ENCODE results near the gene XCL1. TPM values are rescaled to one million over a fixed set of nuclear protein-coding genes. Genes with fewer than 3 reads are reported as not detected.
A peak's percentile ranks its signal among the peaks of the same experiment; 100 is the strongest.

Gene XCL1
- total RNA-seq, 1 experiment from 2014 or later = not detected

DNA sequence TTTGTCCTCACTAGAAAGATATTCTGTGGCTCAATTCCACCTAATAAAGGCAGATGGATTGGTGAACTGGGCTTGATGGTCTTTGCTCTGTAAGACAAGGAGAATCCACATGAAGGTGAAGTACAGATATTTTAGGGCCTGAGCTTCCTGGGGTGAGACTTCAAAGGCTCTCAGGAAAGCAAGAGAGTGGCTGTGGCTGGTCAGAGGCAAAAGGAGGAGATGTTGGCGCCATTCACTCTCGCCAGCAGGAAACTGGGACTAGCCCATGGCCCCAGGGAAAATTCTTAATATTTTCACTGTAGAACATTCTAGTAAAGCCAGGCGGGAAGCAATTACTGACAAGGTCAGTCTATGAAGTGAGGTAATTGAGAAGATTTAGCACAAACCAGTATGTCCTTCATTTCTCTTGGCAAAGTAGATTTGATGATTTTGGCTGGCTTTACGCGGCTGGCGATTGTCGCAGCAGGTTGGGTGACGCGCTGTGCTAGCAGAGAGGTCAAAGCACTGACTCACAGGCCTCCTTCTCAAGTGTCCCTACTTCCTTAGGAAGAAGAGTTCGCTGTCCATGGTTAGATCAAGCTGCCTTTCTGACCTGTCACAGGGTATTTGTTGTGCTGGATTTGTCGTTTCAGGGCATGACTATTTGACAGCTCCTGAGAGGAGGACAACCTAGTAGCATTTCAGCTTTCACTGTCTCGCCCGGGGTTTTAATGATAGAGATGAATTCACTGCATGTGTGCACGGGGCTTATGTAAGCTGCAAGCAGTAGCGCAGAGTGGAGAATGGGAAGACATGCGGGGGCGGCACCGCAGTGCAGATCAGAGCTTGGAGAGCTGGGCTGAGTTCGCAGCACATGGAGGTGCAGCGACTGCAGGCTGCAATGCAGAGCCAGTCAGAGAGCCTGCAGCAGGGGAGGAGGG lies 32.7 kb downstream of the XCL1 start:
- no peak for DNase-seq (ENCODE audit: low read depth, low spot score)
- H3K9me3 ChIP-seq (ENCODE audit: control insufficient read depth, insufficient read depth, low read depth, low read length) = no peaks in the 10 kb centered on the region
- no peak overlapping the region for H3K4me3 ChIP-seq (ENCODE audit: low read depth in 2 of 2, low read length in 2 of 2)
- TF ChIP-seq SIN3A (IDR thresholded peaks at IDR 0.05; ENCODE audit: borderline replicate concordance, insufficient read depth, low read depth, low read length) = no peak
- TF ChIP-seq, protein P1, sequence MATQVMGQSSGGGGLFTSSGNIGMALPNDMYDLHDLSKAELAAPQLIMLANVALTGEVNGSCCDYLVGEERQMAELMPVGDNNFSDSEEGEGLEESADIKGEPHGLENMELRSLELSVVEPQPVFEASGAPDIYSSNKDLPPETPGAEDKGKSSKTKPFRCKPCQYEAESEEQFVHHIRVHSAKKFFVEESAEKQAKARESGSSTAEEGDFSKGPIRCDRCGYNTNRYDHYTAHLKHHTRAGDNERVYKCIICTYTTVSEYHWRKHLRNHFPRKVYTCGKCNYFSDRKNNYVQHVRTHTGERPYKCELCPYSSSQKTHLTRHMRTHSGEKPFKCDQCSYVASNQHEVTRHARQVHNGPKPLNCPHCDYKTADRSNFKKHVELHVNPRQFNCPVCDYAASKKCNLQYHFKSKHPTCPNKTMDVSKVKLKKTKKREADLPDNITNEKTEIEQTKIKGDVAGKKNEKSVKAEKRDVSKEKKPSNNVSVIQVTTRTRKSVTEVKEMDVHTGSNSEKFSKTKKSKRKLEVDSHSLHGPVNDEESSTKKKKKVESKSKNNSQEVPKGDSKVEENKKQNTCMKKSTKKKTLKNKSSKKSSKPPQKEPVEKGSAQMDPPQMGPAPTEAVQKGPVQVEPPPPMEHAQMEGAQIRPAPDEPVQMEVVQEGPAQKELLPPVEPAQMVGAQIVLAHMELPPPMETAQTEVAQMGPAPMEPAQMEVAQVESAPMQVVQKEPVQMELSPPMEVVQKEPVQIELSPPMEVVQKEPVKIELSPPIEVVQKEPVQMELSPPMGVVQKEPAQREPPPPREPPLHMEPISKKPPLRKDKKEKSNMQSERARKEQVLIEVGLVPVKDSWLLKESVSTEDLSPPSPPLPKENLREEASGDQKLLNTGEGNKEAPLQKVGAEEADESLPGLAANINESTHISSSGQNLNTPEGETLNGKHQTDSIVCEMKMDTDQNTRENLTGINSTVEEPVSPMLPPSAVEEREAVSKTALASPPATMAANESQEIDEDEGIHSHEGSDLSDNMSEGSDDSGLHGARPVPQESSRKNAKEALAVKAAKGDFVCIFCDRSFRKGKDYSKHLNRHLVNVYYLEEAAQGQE (IDR thresholded peaks at IDR 0.05; ENCODE audit: insufficient read depth in 1 of 2, low read depth in 2 of 2, low read length in 1 of 2) = 0 out of 4 replicates have a peak, but pooled peaks have one; percentile 37 to 46
- no TSS peak for BruUV-seq (replicated peaks)
- ChIA-PET CTCF (interaction anchor here (0.9 kb wide), 1 partner anchor 741 kb away, joined by 3 read pairs; no protein-coding TSS in a partner anchor), POLR2A (no interaction called here)
- H3K27ac ChIP-seq (ENCODE audit: low read length) = no peak overlapping the region
- no peaks in the 10 kb centered on the region for H3K27me3 ChIP-seq (ENCODE audit: control insufficient read depth, insufficient read depth, low read length)
- intact Hi-C loops (cut with micrococcal nuclease; ENCODE audit: unreplicated experiment) = no loop called here
- H3K4me1 ChIP-seq (ENCODE audit: control insufficient read depth, insufficient read depth, low read length) = no peaks in the 10 kb centered on the region
- in situ Hi-C loops (cut with HindIII; ENCODE audit: low pct_unique_long_range_greater_than_20kb, low sequenced_read_pairs) = no loop called here
- H3K36me3 ChIP-seq (ENCODE audit: control insufficient read depth, insufficient read depth, low read length) = no peaks in the 10 kb centered on the region
- ATAC-seq = peak; percentile 48; the same call in 1 of the 2 replicates

DNA sequence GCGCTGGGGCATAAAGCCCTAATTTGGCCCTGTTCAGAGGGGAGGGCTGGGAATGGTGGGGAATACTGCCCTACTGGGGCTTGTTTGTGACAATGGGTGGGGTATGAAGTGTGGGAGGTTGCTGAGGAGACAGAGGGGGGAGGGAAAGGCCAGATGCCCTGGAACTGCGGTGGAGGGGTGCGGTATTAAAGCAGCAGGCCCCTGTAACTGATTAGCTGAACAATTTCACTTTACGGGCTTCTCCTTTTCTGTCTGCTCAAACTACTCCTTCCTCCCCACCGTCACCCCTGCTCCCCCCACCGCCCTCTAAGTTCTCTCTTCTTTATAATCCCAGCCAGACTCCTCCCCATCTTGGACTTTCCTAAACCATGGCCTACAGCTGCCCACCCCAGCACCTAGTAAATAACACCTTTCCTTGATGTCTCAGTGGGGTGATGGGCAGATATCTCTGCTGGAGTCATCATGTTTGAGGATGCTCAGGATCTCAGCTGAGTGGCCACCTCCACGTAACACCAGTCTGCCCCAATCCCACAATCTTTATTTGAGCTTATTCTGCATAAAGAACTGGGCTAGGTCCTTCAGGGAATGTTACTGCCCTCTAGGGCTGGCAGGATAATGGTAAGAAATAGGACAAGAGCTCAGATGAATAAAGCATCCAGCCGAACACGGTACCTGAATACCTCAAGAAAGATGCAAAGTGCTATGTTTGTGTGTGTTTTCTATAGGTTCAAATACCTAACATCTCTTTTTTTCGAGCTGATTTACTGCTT lies 33.5 kb downstream of the XCL1 start:
- Histone ChIP-seq H3K36me3 (ENCODE audit: control insufficient read depth, insufficient read depth, low read length) (no peaks in the 10 kb centered on the region), H3K4me3 (ENCODE audit: low read depth in 2 of 2, low read length in 2 of 2) (no peak overlapping the region), H3K27ac (ENCODE audit: low read length) (no peak overlapping the region), H3K27me3 (ENCODE audit: control insufficient read depth, insufficient read depth, low read length) (no peaks in the 10 kb centered on the region), H3K9me3 (ENCODE audit: control insufficient read depth, insufficient read depth, low read depth, low read length) (no peaks in the 10 kb centered on the region), H3K4me1 (ENCODE audit: control insufficient read depth, insufficient read depth, low read length) (no peaks in the 10 kb centered on the region)
- no peak for DNase-seq (ENCODE audit: low read depth, low spot score)
- TF ChIP-seq, protein P2, sequence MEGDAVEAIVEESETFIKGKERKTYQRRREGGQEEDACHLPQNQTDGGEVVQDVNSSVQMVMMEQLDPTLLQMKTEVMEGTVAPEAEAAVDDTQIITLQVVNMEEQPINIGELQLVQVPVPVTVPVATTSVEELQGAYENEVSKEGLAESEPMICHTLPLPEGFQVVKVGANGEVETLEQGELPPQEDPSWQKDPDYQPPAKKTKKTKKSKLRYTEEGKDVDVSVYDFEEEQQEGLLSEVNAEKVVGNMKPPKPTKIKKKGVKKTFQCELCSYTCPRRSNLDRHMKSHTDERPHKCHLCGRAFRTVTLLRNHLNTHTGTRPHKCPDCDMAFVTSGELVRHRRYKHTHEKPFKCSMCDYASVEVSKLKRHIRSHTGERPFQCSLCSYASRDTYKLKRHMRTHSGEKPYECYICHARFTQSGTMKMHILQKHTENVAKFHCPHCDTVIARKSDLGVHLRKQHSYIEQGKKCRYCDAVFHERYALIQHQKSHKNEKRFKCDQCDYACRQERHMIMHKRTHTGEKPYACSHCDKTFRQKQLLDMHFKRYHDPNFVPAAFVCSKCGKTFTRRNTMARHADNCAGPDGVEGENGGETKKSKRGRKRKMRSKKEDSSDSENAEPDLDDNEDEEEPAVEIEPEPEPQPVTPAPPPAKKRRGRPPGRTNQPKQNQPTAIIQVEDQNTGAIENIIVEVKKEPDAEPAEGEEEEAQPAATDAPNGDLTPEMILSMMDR (IDR thresholded peaks at IDR 0.05) = peak; percentile 26
- TF ChIP-seq, protein P1 (IDR thresholded peaks at IDR 0.05; ENCODE audit: insufficient read depth in 1 of 2, low read depth in 2 of 2, low read length in 1 of 2) = no peak
- intact Hi-C loops (cut with micrococcal nuclease; ENCODE audit: unreplicated experiment) = no loop called here
- no TSS peak for BruUV-seq (replicated peaks)
- POLR2A ChIA-PET = interaction anchor here (0.7 kb wide), 1 partner anchor 446 kb away, joined by 3 read pairs; no protein-coding TSS in a partner anchor
- CTCF ChIA-PET = no interaction called here
- no peak for ATAC-seq
- in situ Hi-C loops (cut with HindIII; ENCODE audit: low pct_unique_long_range_greater_than_20kb, low sequenced_read_pairs) = no loop called here
